HepG2 (cell line): ENCODE results near the gene HSD17B2. TPM values are rescaled to one million over a fixed set of nuclear protein-coding genes. Genes with fewer than 3 reads are reported as not detected.

Source experiments
- ATAC-seq: fragments of 200-7000 bp; cut with Tn5 transposase; 3 replicates; pipeline ENCODE4 v1.9.1; 2020; ENCODE audit warnings: mild to moderate bottlenecking, moderate library complexity
- BruUV-seq: library from RNA; stranded (reverse); fragments of 400-500 nt; replicated peaks from 2 replicates; lab custom pipeline; 2021; lab: Mats Ljungman, UMichigan
- CTCF ChIA-PET: fragments of 300-600 bp; formaldehyde crosslinking; extraction: SDS; loops from one replicate; lab custom pipeline; 2021; ENCODE audit warnings: low total read pairs, inconsistent platforms, low intra/inter-chr PET ratio; lab: Yijun Ruan, JAX
- POLR2A ChIA-PET: fragments of 350-600 bp; sonication (Branson Sonifier 250); formaldehyde crosslinking; loops from one replicate; lab custom pipeline; 2020; ENCODE audit warnings: antibody characterized with exemption, inconsistent platforms; lab: Yijun Ruan, JAX
- DNase-seq: peaks from one replicate; pipeline ENCODE4 v3.0.0-alpha.2; 2015; ENCODE audit warnings: low spot score
- FAIRE-seq: peaks from 3 replicates; lab custom pipeline; 2011; peaks lifted over from hg19 to GRCh38; lab: Jason Lieb, UNC
- H2AFZ ChIP-seq: one replicate; pipeline ENCODE4 v1.6.1; 2011; ENCODE audit warnings: low read length, inconsistent platforms
- H3K27ac ChIP-seq: fragments of 300-600 bp; 3 replicates; pipeline ENCODE4 v1.8.0; 2011; ENCODE audit warnings: mixed run types, mild to moderate bottlenecking, mixed read lengths, low read length, inconsistent platforms; ENCODE audit not compliant: insufficient read depth; ENCODE audit errors: extremely low read length
- H3K27me3 ChIP-seq, 2 experiments: fragments of 200-600 bp in 1 of 2; 2 replicates in 1 of 2; 3 replicates in 1 of 2; pipeline versions ENCODE4 v1.6.0 to v1.8.0; 2011; ENCODE audit warnings: low read length in 2 of 2, mild to moderate bottlenecking in 2 of 2, moderate library complexity in 2 of 2, inconsistent platforms in 1 of 2; ENCODE audit not compliant: insufficient read depth in 2 of 2, control insufficient read depth in 1 of 2
- H3K36me3 ChIP-seq, 2 experiments: fragments of 200-600 bp in 1 of 2; replicated peaks in 1 of 2; 2 replicates in 1 of 2; 3 replicates in 1 of 2; pipeline versions ENCODE4 v1.5.1 to v1.8.0; 2011; ENCODE audit warnings: low read length in 2 of 2, inconsistent platforms in 1 of 2; ENCODE audit not compliant: insufficient read depth in 2 of 2, control insufficient read depth in 1 of 2
- H3K4me1 ChIP-seq: 2 replicates; pipeline ENCODE4 v1.5.1; 2012; ENCODE audit warnings: low read length, inconsistent platforms; ENCODE audit not compliant: insufficient read depth
- H3K4me2 ChIP-seq: 2 replicates; pipeline ENCODE4 v1.6.0; 2011; ENCODE audit warnings: low read depth, low read length, inconsistent platforms
- H3K4me3 ChIP-seq, 3 experiments: fragments of 200-600 bp in 1 of 3; sonication (generic), shearing (Covaris generic) in 1 of 3; replicated peaks in 1 of 3; 2 replicates each; pipeline ENCODE4 v1.5.1; 2011 to 2016; ENCODE audit warnings: low read length in 3 of 3, inconsistent platforms in 2 of 3, low read depth in 2 of 3, mild to moderate bottlenecking in 2 of 3, control low read depth in 1 of 3, mixed read lengths in 1 of 3; ENCODE audit not compliant: insufficient read depth in 1 of 3
- H3K79me2 ChIP-seq: one replicate; pipeline ENCODE4 v1.6.1; 2011; ENCODE audit warnings: low read length, inconsistent platforms; ENCODE audit not compliant: insufficient read depth
- H3K9ac ChIP-seq: 2 replicates; pipeline ENCODE4 v1.6.0; 2011; ENCODE audit warnings: mild to moderate bottlenecking, low read depth, low read length, inconsistent platforms; ENCODE audit not compliant: insufficient read depth
- H3K9me3 ChIP-seq: 2 replicates; pipeline ENCODE4 v1.5.1; 2012; ENCODE audit warnings: mild to moderate bottlenecking, low read length
- H4K20me1 ChIP-seq: 2 replicates; pipeline ENCODE4 v1.6.0; 2011; ENCODE audit warnings: inconsistent platforms, mild to moderate bottlenecking, low read length, moderate library complexity; ENCODE audit not compliant: insufficient read depth
- ARNT ChIP-seq: fragments of 450-650 bp; IDR thresholded peaks from 2 replicates; pipeline ENCODE4 v1.6.1; 2017
- ATF5 ChIP-seq: sonication (generic); formaldehyde crosslinking; IDR thresholded peaks from 2 replicates; pipeline ENCODE4 v1.4.0; 2020; ENCODE audit warnings: mild to moderate bottlenecking, low read depth, missing genetic modification reagents
- CBX1 ChIP-seq: IDR thresholded peaks from one replicate; pipeline ENCODE4 v1.6.1; 2016; ENCODE audit warnings: antibody characterized with exemption, low read depth
- CCDC6 ChIP-seq: sonication (generic); formaldehyde crosslinking; IDR thresholded peaks from 2 replicates; pipeline ENCODE4 v1.8.1; 2022; ENCODE audit warnings: mild to moderate bottlenecking, missing genetic modification reagents, moderate library complexity
- CREM ChIP-seq, 2 experiments: sonication (generic) in 1 of 2; formaldehyde crosslinking in 1 of 2; IDR thresholded peaks; 2 replicates each; pipeline versions ENCODE4 v1.4.0 to v1.6.1; 2016 to 2020; ENCODE audit warnings: antibody characterized with exemption in 1 of 2, mild to moderate bottlenecking in 1 of 2, missing genetic modification reagents in 1 of 2
- ETV5 ChIP-seq: IDR thresholded peaks from 2 replicates; pipeline ENCODE4 v1.6.1; 2018; ENCODE audit warnings: missing biosample characterization, missing genetic modification reagents, inconsistent platforms, borderline replicate concordance
- HNF4A ChIP-seq: sonication (generic); formaldehyde crosslinking; IDR thresholded peaks from 2 replicates; pipeline ENCODE4 v1.4.0; 2020; ENCODE audit warnings: missing genetic modification reagents
- HNRNPL ChIP-seq: fragments of 200-400 bp; formaldehyde crosslinking; IDR thresholded peaks from 2 replicates; pipeline ENCODE4 v1.6.1; 2017; ENCODE audit warnings: mild to moderate bottlenecking, low read depth, low read length
- KDM5A ChIP-seq: fragments of 200-600 bp; sonication (generic); IDR thresholded peaks from 2 replicates; pipeline ENCODE4 v1.7.0; 2018; ENCODE audit warnings: antibody characterized with exemption, mild to moderate bottlenecking, low read length, borderline replicate concordance
- NAIF1 ChIP-seq: sonication (generic); formaldehyde crosslinking; IDR thresholded peaks from 2 replicates; pipeline ENCODE4 v1.5.0; 2020; ENCODE audit warnings: mild to moderate bottlenecking, missing genetic modification reagents, borderline replicate concordance
- ONECUT2 ChIP-seq: sonication (generic); formaldehyde crosslinking; IDR thresholded peaks from 2 replicates; pipeline ENCODE4 v1.4.0; 2020; ENCODE audit warnings: missing genetic modification reagents
- REXO4 ChIP-seq: sonication (generic); formaldehyde crosslinking; IDR thresholded peaks from 2 replicates; pipeline ENCODE4 v1.8.0; 2022; ENCODE audit warnings: missing genetic modification reagents, mild to moderate bottlenecking, borderline replicate concordance
- SMAD3 ChIP-seq: sonication (generic); formaldehyde crosslinking; IDR thresholded peaks from 2 replicates; pipeline ENCODE4 v1.4.0; 2020; ENCODE audit warnings: missing genetic modification reagents
- SSRP1 ChIP-seq: IDR thresholded peaks from 2 replicates; pipeline ENCODE4 v1.6.1; 2016; ENCODE audit warnings: control low read depth
- STAG1 ChIP-seq: sonication (generic); formaldehyde crosslinking; IDR thresholded peaks from 2 replicates; pipeline ENCODE4 v1.4.0; 2020; ENCODE audit warnings: missing genetic modification reagents
- THYN1 ChIP-seq: sonication (generic); formaldehyde crosslinking; IDR thresholded peaks from 2 replicates; pipeline ENCODE4 v1.8.1; 2023; ENCODE audit warnings: low read depth, mild to moderate bottlenecking, moderate library complexity, missing genetic modification reagents, borderline replicate concordance
- TRIM24 ChIP-seq: sonication (generic); formaldehyde crosslinking; IDR thresholded peaks from 2 replicates; pipeline ENCODE4 v1.8.0; 2022; ENCODE audit warnings: mild to moderate bottlenecking, missing genetic modification reagents
- ZMYM4 ChIP-seq: sonication (generic); formaldehyde crosslinking; IDR thresholded peaks from 2 replicates; pipeline ENCODE4 v1.8.1; 2023; ENCODE audit warnings: mild to moderate bottlenecking, missing genetic modification reagents
- ZNF101 ChIP-seq: sonication (generic); formaldehyde crosslinking; IDR thresholded peaks from 2 replicates; pipeline ENCODE4 v1.4.0; 2020; ENCODE audit warnings: mild to moderate bottlenecking, low read depth, missing genetic modification reagents, borderline replicate concordance
- ZNF253 ChIP-seq: sonication (generic); formaldehyde crosslinking; IDR thresholded peaks from 2 replicates; pipeline ENCODE4 v1.8.0; 2022; ENCODE audit warnings: mild to moderate bottlenecking, missing genetic modification reagents, borderline replicate concordance
- ZNF274 ChIP-seq: sonication (generic); formaldehyde crosslinking; IDR thresholded peaks from 2 replicates; pipeline ENCODE4 v1.5.1; 2020; ENCODE audit warnings: mild to moderate bottlenecking, missing genetic modification reagents
- ZNF430 ChIP-seq: sonication (generic); formaldehyde crosslinking; IDR thresholded peaks from 2 replicates; pipeline ENCODE4 v1.9.0; 2021; ENCODE audit warnings: mild to moderate bottlenecking, missing genetic modification reagents
- ZNF552 ChIP-seq: sonication (generic); formaldehyde crosslinking; IDR thresholded peaks from 2 replicates; pipeline ENCODE4 v1.9.0; 2022; ENCODE audit warnings: missing genetic modification reagents, mild to moderate bottlenecking, borderline replicate concordance
- ZNF773 ChIP-seq: sonication (generic); formaldehyde crosslinking; IDR thresholded peaks from 2 replicates; pipeline ENCODE4 v1.4.0; 2020; ENCODE audit warnings: missing genetic modification reagents, borderline replicate concordance
- ZNF775 ChIP-seq: sonication (generic); formaldehyde crosslinking; IDR thresholded peaks from 2 replicates; pipeline ENCODE4 v1.4.0; 2020; ENCODE audit warnings: missing genetic modification reagents, mild to moderate bottlenecking, moderate library complexity, borderline replicate concordance
- WGBS: methylation state at CpG from one replicate; pipeline ENCODE4 v1.1.6; 2017; ENCODE audit warnings: low lambda C conversion rate; 5-methylcytosine and 5-hydroxymethylcytosine counted together
- in situ Hi-C: cut with HindIII; loops from 2 replicates; pipeline ENCODE4 v1.10.0; 2017; ENCODE audit warnings: low pct_unique_long_range_greater_than_20kb; ENCODE audit not compliant: extremely low pct_ligation_motif_present
- intact Hi-C: fragments of 100-400 bp; cut with micrococcal nuclease; formaldehyde crosslinking; loops from one replicate; pipeline ENCODE4 v1.10.0; 2022; ENCODE audit not compliant: unreplicated experiment
- polyA plus RNA-seq, 8 experiments: library from polyadenylated mRNA; depleted of rRNA in 3 of 8; stranded (reverse) in 7 of 8; unstranded in 1 of 8; fragments of >200 nt; fragmentation: Illumina TruSeq in 4 of 8; extraction: Trizol in 4 of 8; gene quantifications; 2 replicates each; pipeline versions ENCODE4 v1.2.1 to v1.2.3, GENCODE V29; 2011 to 2016; ENCODE audit warnings: low read depth in 4 of 8, missing spikeins in 1 of 8, mixed read lengths in 1 of 8; ENCODE audit not compliant: insufficient read depth in 1 of 8
- total RNA-seq, 5 experiments: library from RNA; depleted of rRNA; stranded (reverse); fragments of >200 nt; fragmentation: Illumina TruSeq; extraction: Trizol; gene quantifications; 2 replicates each; pipeline ENCODE4 v1.2.3, GENCODE V29; 2016; ENCODE audit warnings: low read depth in 1 of 5

HSD17B2 gene
- total and polyA plus RNA-seq, 2 of the 13 experiments (the other 11 are each of a cell fraction or from before 2014, with no cell fraction given): 26.3 to 69.3 TPM

GRCh38 chr16:82055728-82056549 is 20.9 kb downstream of the HSD17B2 start:
- 34% methylated on average over 8 of the region's 8 CpGs for WGBS
- peak; percentile 74 for FAIRE-seq
- BruUV-seq: no TSS peak
- Histone ChIP-seq H4K20me1 (no peaks in the 10 kb centered on the region), H2AFZ (no peak overlapping the region), H3K4me2 (peak overlapping the region; percentile 43), H3K36me3 (0 out of 5 replicates have a peak, but pooled peaks cover 0 to 3% of the 10 kb centered on the region in 2 experiments), H3K27me3 (no peaks in the 10 kb centered on the region), H3K4me3 (peak overlapping the region in 2 of 3 experiments; percentile 6 to 12; a peak in 2 of 6 replicates), H3K79me2 (peaks cover 34% of the 10 kb centered on the region), H3K27ac (peak overlapping the region; percentile 53), H3K4me1 (peaks cover 100% of the 10 kb centered on the region), H3K9ac (no peak overlapping the region; the same call in 1 of the 2 replicates), H3K9me3 (no peaks in the 10 kb centered on the region)
- CTCF ChIA-PET: no interaction called here
- in situ Hi-C loops (no loop called here), intact Hi-C loops (no loop called here)
- ATAC-seq: peak; percentile 65
- POLR2A ChIA-PET: interaction anchor here (0.8 to 1.8 kb wide), 4 partner anchors 11 to 27 kb away, joined by 3 to 4 read pairs (median 4); no protein-coding TSS in a partner anchor
- peak; percentile 86 for DNase-seq
- TF ChIP-seq TRIM24 (CRISPR knock-in tag) (no peak), NAIF1 (CRISPR knock-in tag) (peak; percentile 70), ZNF274 (no peak), KDM5A (no peak), ARNT (no peak), ZNF775 (CRISPR knock-in tag) (no peak), CREM (IDR thresholded peaks at IDR 0.05) (peak; percentile 94), CREM (CRISPR knock-in tag; IDR thresholded peaks at IDR 0.05) (no peak), CCDC6 (CRISPR knock-in tag) (no peak), ZNF552 (CRISPR knock-in tag) (no peak), CBX1 (no peak), ZNF430 (CRISPR knock-in tag) (peak; percentile 27; the same call in 1 of the 2 replicates), ETV5 (peak; percentile 53; the same call in 1 of the 2 replicates), REXO4 (CRISPR knock-in tag) (no peak), HNF4A (CRISPR knock-in tag) (peak; percentile 66), ATF5 (CRISPR knock-in tag) (no peak), STAG1 (CRISPR knock-in tag) (no peak), THYN1 (no peak), ZMYM4 (CRISPR knock-in tag) (no peak; the same call in 1 of the 2 replicates), HNRNPL (no peak), ZNF101 (CRISPR knock-in tag) (no peak), ZNF253 (CRISPR knock-in tag) (no peak), SMAD3 (CRISPR knock-in tag) (no peak; the same call in 1 of the 2 replicates), ONECUT2 (CRISPR knock-in tag) (no peak), SSRP1 (CRISPR knock-in tag) (no peak), ZNF773 (CRISPR knock-in tag) (no peak)
